Measurements from ENCODE around the gene GAK.

DNA sequence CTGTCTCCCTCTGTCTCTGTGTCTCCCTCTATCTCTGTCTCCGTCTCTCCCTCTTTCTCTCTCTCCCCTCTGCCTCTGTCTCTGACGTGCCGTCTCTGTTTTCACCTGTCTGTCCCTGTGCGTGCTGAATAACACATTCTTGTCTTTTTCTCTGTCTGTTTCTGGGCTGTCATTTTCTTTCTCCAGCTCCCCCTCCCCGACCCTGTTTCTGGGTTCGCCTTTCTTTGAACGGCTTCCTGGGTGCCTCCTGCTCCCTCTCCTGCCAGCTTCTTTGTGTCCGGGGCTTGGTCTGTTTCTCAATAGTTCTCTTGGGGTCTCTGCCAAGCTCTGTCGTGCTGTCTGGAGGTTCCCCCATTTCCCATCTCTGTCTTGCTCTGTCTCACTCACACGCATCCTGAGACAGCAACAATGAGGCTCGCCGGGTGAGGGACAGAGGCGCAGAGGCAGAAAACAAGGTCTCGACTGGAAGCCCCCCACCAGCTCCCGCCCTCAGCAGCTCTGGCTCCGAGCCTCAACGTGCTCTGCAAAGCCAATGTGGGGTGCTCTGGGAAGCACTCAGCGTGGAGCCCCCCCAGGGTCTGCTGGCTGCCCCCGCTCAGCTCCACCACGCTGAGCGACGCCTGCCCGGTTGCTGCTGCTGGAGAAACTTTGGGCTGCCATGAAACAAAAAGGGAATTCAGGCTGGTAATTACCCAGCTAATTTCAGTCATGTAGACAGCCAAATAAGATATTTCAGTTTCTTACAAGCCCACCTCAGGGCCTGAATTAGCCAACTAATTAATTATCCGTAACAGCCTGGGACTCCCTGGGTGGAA is 109.5 kb downstream of the GAK start:
- no peak for TF ChIP-seq POLR2A (IDR thresholded peaks at IDR 0.05; ENCODE audit: extremely low read depth, insufficient read length)
- TF ChIP-seq, protein P1, sequence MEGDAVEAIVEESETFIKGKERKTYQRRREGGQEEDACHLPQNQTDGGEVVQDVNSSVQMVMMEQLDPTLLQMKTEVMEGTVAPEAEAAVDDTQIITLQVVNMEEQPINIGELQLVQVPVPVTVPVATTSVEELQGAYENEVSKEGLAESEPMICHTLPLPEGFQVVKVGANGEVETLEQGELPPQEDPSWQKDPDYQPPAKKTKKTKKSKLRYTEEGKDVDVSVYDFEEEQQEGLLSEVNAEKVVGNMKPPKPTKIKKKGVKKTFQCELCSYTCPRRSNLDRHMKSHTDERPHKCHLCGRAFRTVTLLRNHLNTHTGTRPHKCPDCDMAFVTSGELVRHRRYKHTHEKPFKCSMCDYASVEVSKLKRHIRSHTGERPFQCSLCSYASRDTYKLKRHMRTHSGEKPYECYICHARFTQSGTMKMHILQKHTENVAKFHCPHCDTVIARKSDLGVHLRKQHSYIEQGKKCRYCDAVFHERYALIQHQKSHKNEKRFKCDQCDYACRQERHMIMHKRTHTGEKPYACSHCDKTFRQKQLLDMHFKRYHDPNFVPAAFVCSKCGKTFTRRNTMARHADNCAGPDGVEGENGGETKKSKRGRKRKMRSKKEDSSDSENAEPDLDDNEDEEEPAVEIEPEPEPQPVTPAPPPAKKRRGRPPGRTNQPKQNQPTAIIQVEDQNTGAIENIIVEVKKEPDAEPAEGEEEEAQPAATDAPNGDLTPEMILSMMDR (IDR thresholded peaks at IDR 0.05; ENCODE audit: low read depth, low read length): no peak
- TF ChIP-seq, protein P2, sequence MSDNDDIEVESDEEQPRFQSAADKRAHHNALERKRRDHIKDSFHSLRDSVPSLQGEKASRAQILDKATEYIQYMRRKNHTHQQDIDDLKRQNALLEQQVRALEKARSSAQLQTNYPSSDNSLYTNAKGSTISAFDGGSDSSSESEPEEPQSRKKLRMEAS (IDR thresholded peaks at IDR 0.05; ENCODE audit: low read depth, low read length): no peak

Data from NB4 (cell line).